ENCODE results near the gene DNAJB8. TPM values are rescaled to one million over a fixed set of nuclear protein-coding genes. Genes with fewer than 3 reads are reported as not detected.

Gene DNAJB8
- total RNA-seq, 2 experiments from 2014 or later, result not detected

- Histone ChIP-seq H3K4me3 (ENCODE audit: low read length) (no peak overlapping the region), H3K27ac (ENCODE audit: low read depth in 1 of 2, low read length in 2 of 2) (no peak overlapping the region), H3K4me1 (ENCODE audit: insufficient read depth, low read length) (peaks cover 9% of the 10 kb centered on the region), H3K36me3 (ENCODE audit: insufficient read depth, low read length) (no peaks in the 10 kb centered on the region), H3K9me3 (ENCODE audit: control insufficient read depth in 1 of 2, insufficient read depth in 1 of 2, low read length in 2 of 2) (peaks cover 0 to 11% of the 10 kb centered on the region in 2 experiments), H3K27me3 (ENCODE audit: control insufficient read depth in 1 of 2, insufficient read depth in 2 of 2, low read length in 2 of 2) (peaks cover 0 to under 1% of the 10 kb centered on the region in 2 experiments)
- Mint-ChIP-seq H3K27ac (no peak overlapping the region), H3K9me3 (no peaks in the 10 kb centered on the region), H3K36me3 (ENCODE audit: low read depth) (no peaks in the 10 kb centered on the region), H3K27me3 (peaks cover under 1% of the 10 kb centered on the region), H3K4me3 (no peak overlapping the region), H3K4me1 (ENCODE audit: low read depth) (no peaks in the 10 kb centered on the region)
- TF ChIP-seq, protein P1, sequence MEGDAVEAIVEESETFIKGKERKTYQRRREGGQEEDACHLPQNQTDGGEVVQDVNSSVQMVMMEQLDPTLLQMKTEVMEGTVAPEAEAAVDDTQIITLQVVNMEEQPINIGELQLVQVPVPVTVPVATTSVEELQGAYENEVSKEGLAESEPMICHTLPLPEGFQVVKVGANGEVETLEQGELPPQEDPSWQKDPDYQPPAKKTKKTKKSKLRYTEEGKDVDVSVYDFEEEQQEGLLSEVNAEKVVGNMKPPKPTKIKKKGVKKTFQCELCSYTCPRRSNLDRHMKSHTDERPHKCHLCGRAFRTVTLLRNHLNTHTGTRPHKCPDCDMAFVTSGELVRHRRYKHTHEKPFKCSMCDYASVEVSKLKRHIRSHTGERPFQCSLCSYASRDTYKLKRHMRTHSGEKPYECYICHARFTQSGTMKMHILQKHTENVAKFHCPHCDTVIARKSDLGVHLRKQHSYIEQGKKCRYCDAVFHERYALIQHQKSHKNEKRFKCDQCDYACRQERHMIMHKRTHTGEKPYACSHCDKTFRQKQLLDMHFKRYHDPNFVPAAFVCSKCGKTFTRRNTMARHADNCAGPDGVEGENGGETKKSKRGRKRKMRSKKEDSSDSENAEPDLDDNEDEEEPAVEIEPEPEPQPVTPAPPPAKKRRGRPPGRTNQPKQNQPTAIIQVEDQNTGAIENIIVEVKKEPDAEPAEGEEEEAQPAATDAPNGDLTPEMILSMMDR (IDR thresholded peaks at IDR 0.05), result no peak
- ChIA-PET POLR2A (no interaction called here), CTCF (no interaction called here)
- intact Hi-C loops (cut with DNase I, micrococcal nuclease), result loop anchor here in 1 of 2 experiments (5.0 kb wide), 1 partner anchor 325 kb away; no protein-coding TSS in a partner anchor
- ATAC-seq (ENCODE audit: poor library complexity) (no peak), DNase-seq (no peak)
These were observed 44.7 kb downstream of the DNAJB8 start for GRCh38 chr3:128421966-128422365.

GRCh38 chr3:128421439-128421836 is 45.3 kb downstream of the DNAJB8 start:
- Mint-ChIP-seq H3K4me3 (no peak overlapping the region), H3K9me3 (no peaks in the 10 kb centered on the region), H3K27ac (no peak overlapping the region), H3K4me1 (ENCODE audit: low read depth) (no peaks in the 10 kb centered on the region), H3K27me3 (no peaks in the 10 kb centered on the region), H3K36me3 (ENCODE audit: low read depth) (no peaks in the 10 kb centered on the region)
- DNase-seq (no peak), ATAC-seq (ENCODE audit: poor library complexity) (no peak)
- Histone ChIP-seq H3K4me1 (ENCODE audit: insufficient read depth, low read length) (peaks cover 6% of the 10 kb centered on the region), H3K27ac (ENCODE audit: low read depth in 1 of 2, low read length in 2 of 2) (no peak overlapping the region), H3K27me3 (ENCODE audit: control insufficient read depth in 1 of 2, insufficient read depth in 2 of 2, low read length in 2 of 2) (no peaks in the 10 kb centered on the region), H3K9me3 (ENCODE audit: control insufficient read depth in 1 of 2, insufficient read depth in 1 of 2, low read length in 2 of 2) (peaks cover 0 to 11% of the 10 kb centered on the region in 2 experiments), H3K4me3 (ENCODE audit: low read length) (no peak overlapping the region), H3K36me3 (ENCODE audit: insufficient read depth, low read length) (no peaks in the 10 kb centered on the region)
- ChIA-PET POLR2A (no interaction called here), CTCF (interaction anchor here (0.6 kb wide), 1 partner anchor 90 kb away, joined by 3 read pairs; no protein-coding TSS in a partner anchor)
- TF ChIP-seq, protein P1 (IDR thresholded peaks at IDR 0.05), result no peak
- intact Hi-C loops (cut with DNase I, micrococcal nuclease), result loop anchor here in 1 of 2 experiments (5.0 kb wide), 1 partner anchor 324 kb away; no protein-coding TSS in a partner anchor

- DNase-seq (no peak), ATAC-seq (ENCODE audit: poor library complexity) (no peak)
- TF ChIP-seq, protein P1 (IDR thresholded peaks at IDR 0.05), result no peak
- intact Hi-C loops (cut with DNase I, micrococcal nuclease), result loop anchor here in 1 of 2 experiments (5.0 kb wide), 1 partner anchor 324 kb away; no protein-coding TSS in a partner anchor
- H3K27me3 ChIP-seq (ENCODE audit: control insufficient read depth in 1 of 2, insufficient read depth in 2 of 2, low read length in 2 of 2), result no peaks in the 10 kb centered on the region
- peaks cover 0 to 11% of the 10 kb centered on the region in 2 experiments for H3K9me3 ChIP-seq (ENCODE audit: control insufficient read depth in 1 of 2, insufficient read depth in 1 of 2, low read length in 2 of 2)
- Mint-ChIP-seq H3K4me1 (ENCODE audit: low read depth) (no peaks in the 10 kb centered on the region), H3K27me3 (no peaks in the 10 kb centered on the region), H3K27ac (no peak overlapping the region), H3K4me3 (no peak overlapping the region), H3K9me3 (no peaks in the 10 kb centered on the region), H3K36me3 (ENCODE audit: low read depth) (no peaks in the 10 kb centered on the region)
- POLR2A ChIA-PET, result no interaction called here
- no peak overlapping the region for H3K27ac ChIP-seq (ENCODE audit: low read depth in 1 of 2, low read length in 2 of 2)
- H3K36me3 ChIP-seq (ENCODE audit: insufficient read depth, low read length), result no peaks in the 10 kb centered on the region
- H3K4me3 ChIP-seq (ENCODE audit: low read length), result no peak overlapping the region
- no peaks in the 10 kb centered on the region for H3K4me1 ChIP-seq (ENCODE audit: insufficient read depth, low read length)
- CTCF ChIA-PET, result interaction anchor here (0.6 kb wide), 1 partner anchor 91 kb away, joined by 3 read pairs; no protein-coding TSS in a partner anchor
These were observed 45.8 kb downstream of the DNAJB8 start for GRCh38 chr3:128420720-128421438.
